NCI-H345 (cell line): ENCODE results near the gene AFF4.
"Not testable (repeated sequence)": the region's sequence is repeated elsewhere in the genome, so short reads cannot be mapped to it uniquely, and the experiment has no call there.

Experiments
- DNase-seq: peaks from one replicate; lab custom pipeline; 2025; lab: John Stamatoyannopoulos, UW

Gene AFF4

GRCh38 chr5:132963171-132964104 is at the start of gene AFF4:
AFF4 (minus strand) TSS chr5:132963634; CDS start chr5:132937189, 26,445 bp downstream.
- peak; percentile 93 for DNase-seq

- DNase-seq = not testable (repeated sequence)
Measured at GRCh38 chr5:133008455-133008854, 45.0 kb upstream of the AFF4 start.

- DNase-seq = no peak
Measured at GRCh38 chr5:133006653-133007052, 43.2 kb upstream of the AFF4 start.

GRCh38 chr5:132999246-132999645 is 35.8 kb upstream of the AFF4 start:
- DNase-seq = no peak

GRCh38 chr5:132998556-132998955 is 35.1 kb upstream of the AFF4 start:
- DNase-seq = no peak

GRCh38 chr5:132996307-132996706 is 32.9 kb upstream of the AFF4 start:
- DNase-seq = no peak

GRCh38 chr5:132987531-132988408 is 24.3 kb upstream of the AFF4 start:
- no peak for DNase-seq

- not testable (repeated sequence) for DNase-seq
Measured at GRCh38 chr5:132982971-132983370, 19.5 kb upstream of the AFF4 start.

- DNase-seq = no peak
Measured at GRCh38 chr5:132981288-132981687, 17.9 kb upstream of the AFF4 start.

- no peak for DNase-seq
Measured at GRCh38 chr5:132979976-132980375, 16.5 kb upstream of the AFF4 start.

- DNase-seq = no peak
Measured at GRCh38 chr5:132979367-132979940, 16.0 kb upstream of the AFF4 start.

GRCh38 chr5:132976852-132977251 is 13.4 kb upstream of the AFF4 start:
- DNase-seq = no peak

GRCh38 chr5:132972436-132972828 is 9.0 kb upstream of the AFF4 start:
- not testable (repeated sequence) for DNase-seq

GRCh38 chr5:132971483-132972435 is 8.3 kb upstream of the AFF4 start:
- no peak for DNase-seq

- DNase-seq = no peak
Measured at GRCh38 chr5:132965120-132965519, 1.7 kb upstream of the AFF4 start.

GRCh38 chr5:132962429-132963021 is 909 bp downstream of the AFF4 start:
- peak; percentile 30 for DNase-seq

- no peak for DNase-seq
Measured at GRCh38 chr5:132961887-132962286, 1.5 kb downstream of the AFF4 start.

GRCh38 chr5:132961123-132961815 is 2.2 kb downstream of the AFF4 start:
- not testable (repeated sequence) for DNase-seq

GRCh38 chr5:132956166-132956799 is 7.2 kb downstream of the AFF4 start:
- not testable (repeated sequence) for DNase-seq

- no peak for DNase-seq
Measured at GRCh38 chr5:132953710-132954109, 9.7 kb downstream of the AFF4 start.
